ENCODE measurements around the gene SLC9B1. TPM values are rescaled to one million over a fixed set of nuclear protein-coding genes. Genes with fewer than 3 reads are reported as not detected.
A peak's percentile ranks its signal among the peaks of the same experiment; 100 is the strongest.

SLC9B1 gene
- 1 to 10 TPM in 10 of 12 donors, not detected in 2; 1.1 to 3.4 (median 1.9) TPM for polyA plus RNA-seq (ENCODE audit: insufficient read length in 12 of 12)
- long read RNA-seq, donor 1, partial matches to known transcripts, result 5 of 5 reads
- long read RNA-seq, donor 1, other reads (novel, unspliced or antisense), result 0 of 5 reads
- long read RNA-seq, donor 2, result 0 reads
- long read RNA-seq, donor 3, result 0 reads
- long read RNA-seq, donor 4, result 0 reads
- long read RNA-seq, donor 5, partial matches to known transcripts, result 0 of 1 reads
- long read RNA-seq, donor 5, other reads (novel, unspliced or antisense), result 0 of 1 reads
- long read RNA-seq, donor 6, result 0 reads
- long read RNA-seq, donor 7, result 0 reads
- long read RNA-seq, donor 8, result 0 reads
- long read RNA-seq, donor 9, result 0 reads
- long read RNA-seq, donor 10, result 0 reads
- long read RNA-seq, donor 11, result 0 reads

GRCh38 chr4:103019308-103020124 lies at the start of gene SLC9B1:
SLC9B1 (minus strand) TSS chr4:103019705; CDS start chr4:102991711, 27,994 bp downstream.
- peak; percentile 95 for DNase-seq

GRCh38 chr4:103067841-103068547 lies 48.5 kb upstream of the SLC9B1 start:
- no peak for DNase-seq

- no peak for DNase-seq
Measured at GRCh38 chr4:103060453-103061148, 41.1 kb upstream of the SLC9B1 start.

GRCh38 chr4:103054030-103054429 lies 34.5 kb upstream of the SLC9B1 start:
- DNase-seq, result no peak

GRCh38 chr4:103052779-103053178 lies 33.3 kb upstream of the SLC9B1 start:
- DNase-seq, result no peak

GRCh38 chr4:103052145-103052544 lies 32.6 kb upstream of the SLC9B1 start:
- no peak for DNase-seq

GRCh38 chr4:103050736-103051436 lies 31.4 kb upstream of the SLC9B1 start:
- no peak for DNase-seq

- DNase-seq, result peak; percentile 16
Measured at GRCh38 chr4:103046416-103047290, 27.1 kb upstream of the SLC9B1 start.

- no peak for DNase-seq
Measured at GRCh38 chr4:103044183-103044582, 24.7 kb upstream of the SLC9B1 start.

GRCh38 chr4:103036169-103036568 lies 16.7 kb upstream of the SLC9B1 start:
- DNase-seq, result no peak

GRCh38 chr4:103032574-103032973 lies 13.1 kb upstream of the SLC9B1 start:
- DNase-seq, result no peak

GRCh38 chr4:103030791-103031190 lies 11.3 kb upstream of the SLC9B1 start:
- DNase-seq, result no peak

GRCh38 chr4:103029300-103029699 lies 9.8 kb upstream of the SLC9B1 start:
- no peak for DNase-seq

- no peak for DNase-seq
Measured at GRCh38 chr4:103026868-103027267, 7.4 kb upstream of the SLC9B1 start.

- no peak for DNase-seq
Measured at GRCh38 chr4:103024996-103025395, 5.5 kb upstream of the SLC9B1 start.

- no peak for DNase-seq
Measured at GRCh38 chr4:103021120-103021519, 1.6 kb upstream of the SLC9B1 start.

GRCh38 chr4:103018391-103019307 lies 856 bp downstream of the SLC9B1 start:
- no peak for DNase-seq

GRCh38 chr4:103012551-103012950 lies 7.0 kb downstream of the SLC9B1 start:
- no peak for DNase-seq

GRCh38 chr4:103012060-103012459 lies 7.4 kb downstream of the SLC9B1 start:
- DNase-seq, result no peak

Data from muscle of arm (tissue), 14 donors.